Right lobe of liver (tissue), 6 donors: ENCODE data around the gene NEDD4L. TPM values are rescaled to one million over a fixed set of nuclear protein-coding genes. Genes with fewer than 3 reads are reported as not detected.

Experiments
- ATAC-seq, 4 donors: fragments of 200-7000 bp; cut with Tn5 transposase; one replicate each; pipeline ENCODE4 v1.9.1; 2020; ENCODE audit warnings: mild to moderate bottlenecking in 4 of 4, moderate library complexity in 4 of 4
- DNase-seq, 3 donors: peaks; one replicate each; pipeline ENCODE4 v3.0.0-alpha.2; 2020
- H3K27ac ChIP-seq, 3 donors: fragments of 200-600 bp; one replicate each; pipeline ENCODE4 v1.8.0; 2022
- H3K27me3 ChIP-seq, 2 donors: fragments of 200-600 bp; one replicate each; pipeline ENCODE4 v1.8.0; 2022
- H3K36me3 ChIP-seq, 4 donors: fragments of 200-600 bp; sonication (generic) in 1 of 4; one replicate each; pipeline versions ENCODE4 v1.5.1 to v1.8.0; 2017 to 2022; ENCODE audit warnings: control low read depth in 1 of 4
- H3K4me1 ChIP-seq, 4 donors: fragments of 200-600 bp; sonication (generic) in 1 of 4; one replicate each; pipeline versions ENCODE4 v1.5.1 to v1.8.0; 2017 to 2022; ENCODE audit warnings: control low read depth in 1 of 4
- H3K4me3 ChIP-seq, 3 donors: fragments of 200-600 bp; one replicate each; pipeline ENCODE4 v1.8.0; 2022
- H3K9me3 ChIP-seq, 4 donors: fragments of 200-600 bp; sonication (generic) in 1 of 4; one replicate each; pipeline versions ENCODE4 v1.5.1 to v1.8.0; 2017 to 2022; ENCODE audit warnings: control low read depth in 1 of 4
- CTCF ChIP-seq, 4 donors: fragments of 200-600 bp in 3 of 4; fragments of 450-650 bp in 1 of 4; IDR thresholded peaks; one replicate each; pipeline versions ENCODE4 v1.5.1 to v1.8.0; 2016 to 2022; ENCODE audit warnings: antibody characterized with exemption in 4 of 4, mild to moderate bottlenecking in 2 of 4
- POLR2A ChIP-seq: fragments of 450-650 bp; IDR thresholded peaks from one replicate; pipeline ENCODE4 v1.6.1; 2017; ENCODE audit warnings: antibody characterized with exemption, mild to moderate bottlenecking
- WGBS: methylation state at CpG from one replicate; pipeline ENCODE4 v1.1.6; 2018; ENCODE audit warnings: low coverage, low lambda C conversion rate; ENCODE audit not compliant: insufficient coverage; ENCODE audit errors: missing lambda C conversion rate; 5-methylcytosine and 5-hydroxymethylcytosine counted together
- intact Hi-C, 2 donors: fragments of 100-400 bp; cut with DNase I; formaldehyde crosslinking; loops; one replicate each; pipeline versions ENCODE4 v1.11.2 to v1.14.1; 2022
- total RNA-seq, 6 experiments: library from RNA; depleted of rRNA in 2 of 6; stranded (reverse); fragments of >200 nt in 2 of 6; fragmentation: NEBNext Ultra II Directional in 3 of 6; extraction: Animal tissue kit (Norgen Biotek cat#: 25700) in 3 of 6; gene quantifications; one replicate each; pipeline versions ENCODE4 v1.1.0 to v1.2.4, GENCODE V29; 2016 to 2023
- donor health status: DM: no; HTN: yes; CAD: no.
- donor health status: DM: no; HTN: no; CAD: no.
- donor health status: DM: no; HTN: no; CAD: no.
- donor health status: DM: no; HTN: yes; CAD: no.
- donor health status: DM: no; HTN: yes; CAD: no.

Gene NEDD4L
- total RNA-seq, 6 experiments from 2014 or later = 21.5 to 41.0 (median 33.2) TPM

GRCh38 chr18:58416704-58417683 is 373.0 kb downstream of the NEDD4L start:
- peak; percentile 61 to 81 (median 74) for DNase-seq
- WGBS = 31% methylated on average over 4 of the region's 16 CpGs

GRCh38 chr18:58417752-58418151 is 373.7 kb downstream of the NEDD4L start:
- no peaks in the 10 kb centered on the region for H3K36me3 ChIP-seq
- no peaks in the 10 kb centered on the region for H3K27me3 ChIP-seq
- peak overlapping the region; percentile 18 to 43 (median 36) for H3K4me3 ChIP-seq
- TF ChIP-seq CTCF (IDR thresholded peaks at IDR 0.05) (no peak), POLR2A (peak; percentile 87)
- DNase-seq (peak; percentile 63 to 81 (median 81)), ATAC-seq (peak; percentile 34 to 52 (median 44))
- no peaks in the 10 kb centered on the region for H3K9me3 ChIP-seq
- 26% methylated on average over 6 of the region's 6 CpGs for WGBS
- H3K4me1 ChIP-seq = peaks cover 0 to 48% (median 21%) of the 10 kb centered on the region in 4 donors
- peak overlapping the region; percentile 84 to 99 (median 98) for H3K27ac ChIP-seq
- intact Hi-C loops = no loop called here

More at GRCh38 chr18:58416704-58417683, 373.0 kb downstream of the NEDD4L start:
- Histone ChIP-seq H3K36me3 (no peaks in the 10 kb centered on the region), H3K4me3 (peak overlapping the region; percentile 18 to 43 (median 36)), H3K27me3 (no peaks in the 10 kb centered on the region), H3K9me3 (no peaks in the 10 kb centered on the region), H3K27ac (peak overlapping the region; percentile 84 to 99 (median 98)), H3K4me1 (peaks cover 0 to 56% (median 25%) of the 10 kb centered on the region in 4 donors)
- intact Hi-C loops = no loop called here
- TF ChIP-seq CTCF (IDR thresholded peaks at IDR 0.05) (no peak), POLR2A (peak; percentile 54)
- peak; percentile 22 to 41 (median 30) for ATAC-seq

DNA sequence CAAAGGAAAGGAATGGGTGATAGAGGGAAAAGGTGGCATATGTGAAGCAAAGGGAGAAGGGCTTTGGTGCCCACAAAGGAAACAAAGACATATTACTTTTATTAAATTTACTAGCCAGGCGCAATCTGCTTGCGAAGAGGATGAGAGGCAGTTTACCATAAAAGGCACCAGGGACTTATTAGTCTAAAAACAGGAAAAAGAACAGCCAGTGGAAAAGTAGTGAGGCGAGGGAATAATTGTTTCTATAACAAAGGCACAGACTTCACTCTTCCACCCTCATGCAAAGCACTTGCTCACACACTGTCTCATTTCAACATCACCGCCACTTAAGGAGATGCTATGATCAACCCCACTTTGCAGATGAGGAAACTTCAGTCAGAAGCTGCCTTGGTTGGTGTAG is 374.3 kb downstream of the NEDD4L start:
- no peak overlapping the region for H3K4me3 ChIP-seq
- peak overlapping the region; percentile 84 to 99 (median 98) for H3K27ac ChIP-seq
- ATAC-seq = no peak
- H3K9me3 ChIP-seq = no peaks in the 10 kb centered on the region
- H3K27me3 ChIP-seq = no peaks in the 10 kb centered on the region
- peaks cover 0 to 42% (median 18%) of the 10 kb centered on the region in 4 donors for H3K4me1 ChIP-seq
- TF ChIP-seq CTCF (IDR thresholded peaks at IDR 0.05) = no peak
- no peak for TF ChIP-seq POLR2A
- no peak for DNase-seq
- no peaks in the 10 kb centered on the region for H3K36me3 ChIP-seq
- intact Hi-C loops = no loop called here
- WGBS = 95% methylated on average over 4 of the region's 4 CpGs

GRCh38 chr18:58419587-58420199 is 375.7 kb downstream of the NEDD4L start:
- TF ChIP-seq POLR2A (no peak), CTCF (IDR thresholded peaks at IDR 0.05) (no peak)
- intact Hi-C loops = no loop called here
- H3K4me3 ChIP-seq = no peak overlapping the region
- peaks cover 0 to 34% (median 12%) of the 10 kb centered on the region in 4 donors for H3K4me1 ChIP-seq
- DNase-seq = no peak
- no peak for ATAC-seq
- H3K27me3 ChIP-seq = no peaks in the 10 kb centered on the region
- H3K9me3 ChIP-seq = no peaks in the 10 kb centered on the region
- WGBS = 64% methylated on average over 4 of the region's 4 CpGs
- no peak overlapping the region for H3K27ac ChIP-seq
- H3K36me3 ChIP-seq = no peaks in the 10 kb centered on the region
